ENCODE data around the gene PODXL2.

Gene PODXL2

DNA sequence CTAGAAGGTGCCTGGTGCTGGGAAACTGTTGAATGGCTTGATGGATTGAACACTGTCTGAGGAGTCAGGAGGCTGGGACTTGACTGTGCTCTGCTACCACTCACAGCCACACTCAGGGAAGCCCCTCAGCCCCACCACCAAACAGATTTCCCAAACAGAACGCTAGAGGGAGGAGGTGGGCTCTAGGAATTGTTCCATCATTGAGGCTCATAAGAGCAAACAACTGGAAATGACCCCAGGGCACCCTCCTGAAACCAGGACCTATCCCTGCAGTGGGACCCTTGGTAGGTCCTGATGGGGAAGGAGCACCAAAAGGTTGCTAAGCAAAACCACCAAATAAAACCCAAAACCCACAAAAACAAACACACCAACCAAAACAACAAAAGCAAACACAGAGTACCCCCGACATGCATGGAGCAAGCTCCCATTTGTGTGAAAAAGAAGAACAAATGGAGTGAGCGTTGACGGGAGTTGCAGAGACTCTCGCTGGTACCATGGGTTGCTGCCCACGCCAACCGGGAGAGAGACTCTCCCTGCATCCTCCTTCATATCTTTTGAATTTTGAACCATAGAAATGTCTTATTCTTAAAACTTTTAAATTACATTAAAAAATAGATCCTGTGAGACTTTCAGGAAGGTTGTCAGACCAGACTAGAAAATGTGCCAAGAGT, 89.4 kb downstream of the PODXL2 start:
- DNase-seq (ENCODE audit: low spot score) (peak; percentile 22), ATAC-seq (ENCODE audit: low read depth) (no peak)
- Histone ChIP-seq H3K4me3 (ENCODE audit: severe bottlenecking) (no peak overlapping the region), H3K36me3 (ENCODE audit: low read depth) (no peaks in the 10 kb centered on the region), H3K27ac (ENCODE audit: poor library complexity, severe bottlenecking) (no peak overlapping the region), H3K27me3 (ENCODE audit: insufficient read depth, poor library complexity, severe bottlenecking) (no peaks in the 10 kb centered on the region), H3K4me1 (ENCODE audit: insufficient read depth, poor library complexity, severe bottlenecking) (no peaks in the 10 kb centered on the region), H3K9me3 (ENCODE audit: severe bottlenecking) (no peaks in the 10 kb centered on the region)
- TF ChIP-seq, protein P1, sequence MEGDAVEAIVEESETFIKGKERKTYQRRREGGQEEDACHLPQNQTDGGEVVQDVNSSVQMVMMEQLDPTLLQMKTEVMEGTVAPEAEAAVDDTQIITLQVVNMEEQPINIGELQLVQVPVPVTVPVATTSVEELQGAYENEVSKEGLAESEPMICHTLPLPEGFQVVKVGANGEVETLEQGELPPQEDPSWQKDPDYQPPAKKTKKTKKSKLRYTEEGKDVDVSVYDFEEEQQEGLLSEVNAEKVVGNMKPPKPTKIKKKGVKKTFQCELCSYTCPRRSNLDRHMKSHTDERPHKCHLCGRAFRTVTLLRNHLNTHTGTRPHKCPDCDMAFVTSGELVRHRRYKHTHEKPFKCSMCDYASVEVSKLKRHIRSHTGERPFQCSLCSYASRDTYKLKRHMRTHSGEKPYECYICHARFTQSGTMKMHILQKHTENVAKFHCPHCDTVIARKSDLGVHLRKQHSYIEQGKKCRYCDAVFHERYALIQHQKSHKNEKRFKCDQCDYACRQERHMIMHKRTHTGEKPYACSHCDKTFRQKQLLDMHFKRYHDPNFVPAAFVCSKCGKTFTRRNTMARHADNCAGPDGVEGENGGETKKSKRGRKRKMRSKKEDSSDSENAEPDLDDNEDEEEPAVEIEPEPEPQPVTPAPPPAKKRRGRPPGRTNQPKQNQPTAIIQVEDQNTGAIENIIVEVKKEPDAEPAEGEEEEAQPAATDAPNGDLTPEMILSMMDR (IDR thresholded peaks at IDR 0.05; ENCODE audit: poor library complexity, severe bottlenecking) = no peak

DNA sequence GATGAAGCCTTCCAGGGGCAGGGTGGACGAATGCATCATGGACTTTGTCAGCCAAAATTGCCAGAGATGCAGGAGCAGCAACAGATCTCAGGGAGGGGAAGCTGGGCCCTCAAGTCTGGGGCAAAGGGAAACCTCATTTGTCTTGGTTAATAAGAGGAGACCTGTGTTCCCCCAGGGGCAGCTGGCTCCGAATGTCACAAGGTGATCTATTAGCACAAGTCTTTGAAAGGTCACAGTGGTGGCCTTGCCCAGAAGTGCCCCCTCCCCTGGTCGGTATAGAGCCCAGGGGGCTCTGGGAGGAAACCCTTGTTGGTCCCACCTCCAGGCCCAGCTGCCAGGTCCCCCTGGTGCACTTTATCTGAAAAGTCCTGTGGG, 89.9 kb downstream of the PODXL2 start:
- no peak for ATAC-seq (ENCODE audit: low read depth)
- Histone ChIP-seq H3K4me1 (ENCODE audit: insufficient read depth, poor library complexity, severe bottlenecking) (no peaks in the 10 kb centered on the region), H3K27ac (ENCODE audit: poor library complexity, severe bottlenecking) (no peak overlapping the region), H3K9me3 (ENCODE audit: severe bottlenecking) (no peaks in the 10 kb centered on the region), H3K36me3 (ENCODE audit: low read depth) (no peaks in the 10 kb centered on the region), H3K27me3 (ENCODE audit: insufficient read depth, poor library complexity, severe bottlenecking) (no peaks in the 10 kb centered on the region), H3K4me3 (ENCODE audit: severe bottlenecking) (no peak overlapping the region)
- TF ChIP-seq, protein P1 (IDR thresholded peaks at IDR 0.05; ENCODE audit: poor library complexity, severe bottlenecking) = no peak
- DNase-seq (ENCODE audit: low spot score) = peak; percentile 19

DNA sequence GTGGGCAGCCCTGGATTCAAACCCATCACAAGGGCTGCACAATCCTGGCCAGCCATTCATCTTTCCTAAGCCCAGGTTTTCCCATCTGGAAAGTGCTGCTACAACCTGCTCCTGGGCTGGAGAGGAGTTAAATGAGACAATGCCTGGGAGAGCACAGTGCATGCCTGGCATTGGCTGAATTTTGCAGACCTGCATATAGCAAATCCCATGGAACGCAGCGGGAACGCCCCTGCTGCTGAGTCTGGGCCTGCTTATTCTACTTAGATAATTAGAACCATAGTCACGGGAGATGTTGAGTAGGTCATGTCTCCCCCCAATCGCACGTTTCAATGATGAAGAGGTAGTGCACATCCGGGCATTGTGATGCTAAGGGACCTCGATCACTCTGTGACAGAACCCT, 90.4 kb downstream of the PODXL2 start:
- DNase-seq (ENCODE audit: low spot score) = no peak
- Histone ChIP-seq H3K4me3 (ENCODE audit: severe bottlenecking) (no peak overlapping the region), H3K27ac (ENCODE audit: poor library complexity, severe bottlenecking) (no peak overlapping the region), H3K9me3 (ENCODE audit: severe bottlenecking) (no peaks in the 10 kb centered on the region), H3K4me1 (ENCODE audit: insufficient read depth, poor library complexity, severe bottlenecking) (no peaks in the 10 kb centered on the region), H3K36me3 (ENCODE audit: low read depth) (no peaks in the 10 kb centered on the region), H3K27me3 (ENCODE audit: insufficient read depth, poor library complexity, severe bottlenecking) (no peaks in the 10 kb centered on the region)
- no peak for ATAC-seq (ENCODE audit: low read depth)
- TF ChIP-seq, protein P1 (IDR thresholded peaks at IDR 0.05; ENCODE audit: poor library complexity, severe bottlenecking) = no peak

DNA sequence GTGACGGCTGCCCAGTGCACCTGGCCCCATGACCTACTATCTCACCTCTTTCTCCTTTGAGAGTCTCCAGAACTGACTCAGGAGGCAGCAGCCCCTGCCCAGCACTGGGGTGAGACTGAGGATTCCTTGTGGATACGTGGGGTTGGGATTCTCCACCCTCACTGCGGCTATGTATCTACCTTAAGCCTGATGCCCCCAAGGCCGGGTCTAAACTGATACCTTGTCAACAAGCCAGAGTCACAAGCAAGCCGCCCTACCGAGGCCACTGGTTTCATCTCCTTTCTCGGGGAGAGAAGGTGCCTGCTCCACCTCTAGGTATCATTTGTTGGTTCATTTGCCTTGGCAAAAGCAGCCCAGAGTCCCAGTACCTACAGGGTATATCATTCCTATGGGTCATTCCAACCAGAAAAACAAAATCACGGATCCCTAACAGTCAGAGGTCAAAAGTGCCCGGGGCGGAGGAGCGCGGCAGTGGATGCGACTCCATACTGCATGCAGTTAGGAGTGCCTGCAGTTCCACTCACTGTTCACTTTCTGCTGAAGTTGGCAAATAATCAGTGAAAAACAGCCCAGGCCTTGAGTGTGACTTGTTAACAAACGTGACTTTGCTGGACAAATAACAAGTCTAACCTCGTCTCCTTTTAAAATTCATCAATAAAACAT, 91.3 kb downstream of the PODXL2 start:
- Histone ChIP-seq H3K36me3 (ENCODE audit: low read depth) (no peaks in the 10 kb centered on the region), H3K4me3 (ENCODE audit: severe bottlenecking) (no peak overlapping the region), H3K27ac (ENCODE audit: poor library complexity, severe bottlenecking) (no peak overlapping the region), H3K27me3 (ENCODE audit: insufficient read depth, poor library complexity, severe bottlenecking) (no peaks in the 10 kb centered on the region), H3K4me1 (ENCODE audit: insufficient read depth, poor library complexity, severe bottlenecking) (no peaks in the 10 kb centered on the region), H3K9me3 (ENCODE audit: severe bottlenecking) (no peaks in the 10 kb centered on the region)
- ATAC-seq (ENCODE audit: low read depth) = no peak
- TF ChIP-seq, protein P1 (IDR thresholded peaks at IDR 0.05; ENCODE audit: poor library complexity, severe bottlenecking) = no peak
- no peak for DNase-seq (ENCODE audit: low spot score)

Measured in RWPE2 (cell line).